HL-60 (cell line): ENCODE measurements around the gene CBLB.

Experiments used
- CTCF ChIP-seq: IDR thresholded peaks from one replicate; pipeline ENCODE4 v1.5.1; 2011; ENCODE audit warnings: low read length, control low read depth, inconsistent platforms; ENCODE audit not compliant: insufficient read depth
- POLR2AphosphoS5 ChIP-seq: IDR thresholded peaks from 2 replicates; pipeline ENCODE4 v1.6.1; 2012; ENCODE audit warnings: low read depth

DNA sequence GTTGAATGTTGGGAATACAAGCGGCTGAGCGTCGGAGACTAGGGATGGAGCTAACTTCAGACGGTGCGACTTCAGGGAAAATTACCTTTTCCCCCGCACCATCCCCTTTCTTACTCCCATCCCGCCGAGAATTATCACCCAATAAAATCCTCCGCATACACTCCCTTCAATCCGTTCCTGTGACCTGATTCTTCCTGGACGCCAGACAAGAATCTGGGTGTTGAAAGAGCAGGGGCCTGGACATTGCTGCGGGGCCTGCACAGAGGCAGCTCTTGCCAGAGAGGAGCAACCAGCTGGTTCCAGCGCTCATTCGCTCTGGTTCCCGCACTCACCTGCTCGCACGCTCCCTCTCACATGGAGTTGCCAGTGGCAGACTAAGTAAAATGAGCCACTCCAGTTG lies 260.2 kb downstream of the CBLB start:
- TF ChIP-seq CTCF (no peak), POLR2AphosphoS5 (no peak)
